Measurements from ENCODE around the gene GARNL3.

DNA sequence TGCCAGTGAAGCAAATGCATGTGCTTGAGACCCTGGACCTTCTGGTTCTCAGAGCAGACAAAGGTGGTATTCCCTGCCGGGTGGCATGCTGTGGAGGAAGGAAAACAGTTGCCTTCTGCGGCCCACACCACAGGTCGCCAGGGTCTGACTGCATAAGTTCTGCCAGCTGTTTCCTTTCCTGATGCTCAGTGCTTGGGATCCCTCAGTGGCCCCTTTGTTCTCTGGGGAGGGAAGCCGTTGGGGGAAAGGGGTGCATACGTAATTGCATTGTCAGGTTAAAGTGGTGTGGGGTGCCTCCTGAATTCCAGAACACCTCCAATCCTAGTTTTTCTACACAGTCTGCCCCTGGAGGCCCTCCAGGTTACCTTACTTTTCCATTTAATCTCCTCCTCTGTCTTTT, 89.3 kb downstream of the GARNL3 start:
- TF ChIP-seq EZH2 (IDR thresholded peaks at IDR 0.05; ENCODE audit: borderline replicate concordance, low read depth, low read length, severe bottlenecking): no peak
- TF ChIP-seq, protein P1, sequence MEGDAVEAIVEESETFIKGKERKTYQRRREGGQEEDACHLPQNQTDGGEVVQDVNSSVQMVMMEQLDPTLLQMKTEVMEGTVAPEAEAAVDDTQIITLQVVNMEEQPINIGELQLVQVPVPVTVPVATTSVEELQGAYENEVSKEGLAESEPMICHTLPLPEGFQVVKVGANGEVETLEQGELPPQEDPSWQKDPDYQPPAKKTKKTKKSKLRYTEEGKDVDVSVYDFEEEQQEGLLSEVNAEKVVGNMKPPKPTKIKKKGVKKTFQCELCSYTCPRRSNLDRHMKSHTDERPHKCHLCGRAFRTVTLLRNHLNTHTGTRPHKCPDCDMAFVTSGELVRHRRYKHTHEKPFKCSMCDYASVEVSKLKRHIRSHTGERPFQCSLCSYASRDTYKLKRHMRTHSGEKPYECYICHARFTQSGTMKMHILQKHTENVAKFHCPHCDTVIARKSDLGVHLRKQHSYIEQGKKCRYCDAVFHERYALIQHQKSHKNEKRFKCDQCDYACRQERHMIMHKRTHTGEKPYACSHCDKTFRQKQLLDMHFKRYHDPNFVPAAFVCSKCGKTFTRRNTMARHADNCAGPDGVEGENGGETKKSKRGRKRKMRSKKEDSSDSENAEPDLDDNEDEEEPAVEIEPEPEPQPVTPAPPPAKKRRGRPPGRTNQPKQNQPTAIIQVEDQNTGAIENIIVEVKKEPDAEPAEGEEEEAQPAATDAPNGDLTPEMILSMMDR (IDR thresholded peaks at IDR 0.05; ENCODE audit: extremely low read depth in 1 of 2, insufficient read depth in 1 of 2, low read depth in 1 of 2, low read length in 2 of 2): no peak
- no peak for TF ChIP-seq POLR2A (IDR thresholded peaks at IDR 0.05; ENCODE audit: low read depth, low read length)
